NCI-H2029 treated with DMSO at 0.1 percent for 48 hours (cell line): ENCODE data around the gene NT5C1A.

ENCODE experiments used
- DNase-seq: peaks from one replicate; lab custom pipeline; 2025; lab: John Stamatoyannopoulos, UW

The NT5C1A gene

GRCh38 chr1:39671793-39672550, at the start of gene NT5C1A:
NT5C1A (minus strand) TSS chr1:39672107; CDS start chr1:39672038, 69 bp downstream.
- DNase-seq = no peak

- no peak for DNase-seq
Observed at GRCh38 chr1:39721664-39722063, 49.8 kb upstream of the NT5C1A start.

- peak; percentile 100 for DNase-seq
Observed at GRCh38 chr1:39720094-39720999, 48.4 kb upstream of the NT5C1A start.

- no peak for DNase-seq
Observed at GRCh38 chr1:39717809-39718208, 45.9 kb upstream of the NT5C1A start.

- no peak for DNase-seq
Observed at GRCh38 chr1:39713557-39713956, 41.6 kb upstream of the NT5C1A start.

GRCh38 chr1:39711966-39712340, 40.0 kb upstream of the NT5C1A start:
- no peak for DNase-seq

- DNase-seq = no peak
Observed at GRCh38 chr1:39711104-39711965, 39.4 kb upstream of the NT5C1A start.

- no peak for DNase-seq
Observed at GRCh38 chr1:39707506-39707905, 35.6 kb upstream of the NT5C1A start.

GRCh38 chr1:39704757-39705156, 32.9 kb upstream of the NT5C1A start:
- DNase-seq = no peak

GRCh38 chr1:39701049-39701439, 29.1 kb upstream of the NT5C1A start:
- DNase-seq = peak; percentile 100

GRCh38 chr1:39700348-39700747, 28.4 kb upstream of the NT5C1A start:
- DNase-seq = no peak

- DNase-seq = no peak
Observed at GRCh38 chr1:39699419-39699818, 27.5 kb upstream of the NT5C1A start.

- no peak for DNase-seq
Observed at GRCh38 chr1:39698568-39698967, 26.7 kb upstream of the NT5C1A start.

- DNase-seq = no peak
Observed at GRCh38 chr1:39696448-39696847, 24.5 kb upstream of the NT5C1A start.

GRCh38 chr1:39695016-39695415, 23.1 kb upstream of the NT5C1A start:
- DNase-seq = no peak

- no peak for DNase-seq
Observed at GRCh38 chr1:39694026-39694425, 22.1 kb upstream of the NT5C1A start.

- DNase-seq = no peak
Observed at GRCh38 chr1:39692152-39693074, 20.5 kb upstream of the NT5C1A start.

- peak; percentile 99 for DNase-seq
Observed at GRCh38 chr1:39691383-39692151, 19.7 kb upstream of the NT5C1A start, which contains the start of gene HPCAL4. HPCAL4 (minus strand) TSS chr1:39691433; CDS start chr1:39684603, 6,830 bp downstream.

GRCh38 chr1:39690794-39691382, 19.0 kb upstream of the NT5C1A start:
- DNase-seq = no peak

- DNase-seq = no peak
Observed at GRCh38 chr1:39690225-39690624, 18.3 kb upstream of the NT5C1A start.
